ENCODE data around the gene CATSPERE. TPM values are rescaled to one million over a fixed set of nuclear protein-coding genes. Genes with fewer than 3 reads are reported as not detected.

Gene CATSPERE
- total and polyA plus RNA-seq, 4 experiments from 2014 or later, result 0.30 to 2.3 (median 1.4) TPM; not detected in 1

GRCh38 chr1:244439391-244440032, 21.6 kb upstream of the CATSPERE start:
- Mint-ChIP-seq H3K9me3 (no peaks in the 10 kb centered on the region), H3K4me3 (no peak overlapping the region), H3K4me1 (peaks cover 27 to 50% (median 41%) of the 10 kb centered on the region in 4 donors), H3K27ac (peak overlapping the region in 2 of 7 donors; percentile 22 to 75), H3K36me3 (peaks cover 16 to 39% of the 10 kb centered on the region in 2 donors), H3K27me3 (no peaks in the 10 kb centered on the region)
- Histone ChIP-seq H3K4me1 (ENCODE audit: insufficient read depth, low read length) (peaks cover 32% of the 10 kb centered on the region), H3K27ac (ENCODE audit: low read depth, low read length) (no peak overlapping the region), H3K4me3 (ENCODE audit: low read length in 2 of 2) (no peak overlapping the region), H3K9me3 (ENCODE audit: control insufficient read depth in 1 of 2, low read length in 2 of 2) (no peaks in the 10 kb centered on the region), H3K36me3 (ENCODE audit: insufficient read depth, low read length) (peaks cover 19% of the 10 kb centered on the region), H3K27me3 (ENCODE audit: insufficient read depth, low read length) (no peaks in the 10 kb centered on the region)
- CTCF ChIA-PET (ENCODE audit: partially characterized antibody), result no interaction called here
- POLR2A ChIA-PET (ENCODE audit: partially characterized antibody), result no interaction called here
- DNase-seq, result no peak
- intact Hi-C loops (cut with micrococcal nuclease), result no loop called here

- H3K9me3 ChIP-seq (ENCODE audit: control insufficient read depth in 1 of 2, low read length in 2 of 2), result no peaks in the 10 kb centered on the region
- ChIA-PET POLR2A (ENCODE audit: partially characterized antibody) (no interaction called here), CTCF (ENCODE audit: partially characterized antibody) (no interaction called here)
- DNase-seq, result no peak
- peaks cover 64% of the 10 kb centered on the region for H3K4me1 ChIP-seq (ENCODE audit: insufficient read depth, low read length)
- no peaks in the 10 kb centered on the region for H3K9me3 Mint-ChIP-seq
- peaks cover 47 to 69% (median 60%) of the 10 kb centered on the region in 4 donors for H3K4me1 Mint-ChIP-seq
- no peak overlapping the region for H3K27ac Mint-ChIP-seq
- no peaks in the 10 kb centered on the region for H3K27me3 ChIP-seq (ENCODE audit: insufficient read depth, low read length)
- intact Hi-C loops (cut with micrococcal nuclease), result no loop called here
- H3K27ac ChIP-seq (ENCODE audit: low read depth, low read length), result no peak overlapping the region
- peaks cover 6 to 22% of the 10 kb centered on the region in 2 donors for H3K36me3 Mint-ChIP-seq
- H3K4me3 ChIP-seq (ENCODE audit: low read length in 2 of 2), result no peak overlapping the region
- no peaks in the 10 kb centered on the region for H3K36me3 ChIP-seq (ENCODE audit: insufficient read depth, low read length)
- no peak overlapping the region for H3K4me3 Mint-ChIP-seq
- H3K27me3 Mint-ChIP-seq, result no peaks in the 10 kb centered on the region
Observed at GRCh38 chr1:244442850-244443249, 18.2 kb upstream of the CATSPERE start.

- no peaks in the 10 kb centered on the region for H3K27me3 Mint-ChIP-seq
- intact Hi-C loops (cut with micrococcal nuclease), result no loop called here
- no peak overlapping the region for H3K4me3 ChIP-seq (ENCODE audit: low read length in 2 of 2)
- peaks cover 72% of the 10 kb centered on the region for H3K4me1 ChIP-seq (ENCODE audit: insufficient read depth, low read length)
- H3K9me3 ChIP-seq (ENCODE audit: control insufficient read depth in 1 of 2, low read length in 2 of 2), result no peaks in the 10 kb centered on the region
- H3K27ac Mint-ChIP-seq, result peak overlapping the region in 4 of 7 donors; percentile 3 to 67 (median 37)
- peaks cover 14 to 28% of the 10 kb centered on the region in 2 donors for H3K36me3 Mint-ChIP-seq
- CTCF ChIA-PET (ENCODE audit: partially characterized antibody), result interaction anchor here (1.1 kb wide), 1 partner anchor 16 kb away, joined by 3 read pairs; the partner anchor contains the start of gene CATSPERE
- peaks cover 50 to 68% (median 62%) of the 10 kb centered on the region in 4 donors for H3K4me1 Mint-ChIP-seq
- H3K9me3 Mint-ChIP-seq, result no peaks in the 10 kb centered on the region
- H3K27ac ChIP-seq (ENCODE audit: low read depth, low read length), result no peak overlapping the region
- POLR2A ChIA-PET (ENCODE audit: partially characterized antibody), result no interaction called here
- no peak for DNase-seq
- H3K4me3 Mint-ChIP-seq, result peak overlapping the region in 3 of 8 donors; percentile 1 to 40 (median 18)
- no peaks in the 10 kb centered on the region for H3K36me3 ChIP-seq (ENCODE audit: insufficient read depth, low read length)
- H3K27me3 ChIP-seq (ENCODE audit: insufficient read depth, low read length), result no peaks in the 10 kb centered on the region
Observed at GRCh38 chr1:244444854-244445253, 16.2 kb upstream of the CATSPERE start.

GRCh38 chr1:244445320-244446181, 15.5 kb upstream of the CATSPERE start:
- intact Hi-C loops (cut with micrococcal nuclease), result no loop called here
- H3K4me1 ChIP-seq (ENCODE audit: insufficient read depth, low read length), result peaks cover 76% of the 10 kb centered on the region
- H3K36me3 Mint-ChIP-seq, result peaks cover 17 to 35% of the 10 kb centered on the region in 2 donors
- no peak for DNase-seq
- peak overlapping the region in 4 of 8 donors; percentile 4 to 70 (median 30) for H3K4me3 Mint-ChIP-seq
- POLR2A ChIA-PET (ENCODE audit: partially characterized antibody), result interaction anchor here (0.6 kb wide), 1 partner anchor 30 kb away, joined by 3 read pairs; no protein-coding TSS in a partner anchor
- H3K27me3 ChIP-seq (ENCODE audit: insufficient read depth, low read length), result no peaks in the 10 kb centered on the region
- no peaks in the 10 kb centered on the region for H3K9me3 Mint-ChIP-seq
- H3K9me3 ChIP-seq (ENCODE audit: control insufficient read depth in 1 of 2, low read length in 2 of 2), result no peaks in the 10 kb centered on the region
- H3K4me1 Mint-ChIP-seq, result peaks cover 54 to 71% (median 64%) of the 10 kb centered on the region in 4 donors
- H3K27ac Mint-ChIP-seq, result peak overlapping the region; percentile 44 to 85 (median 67)
- CTCF ChIA-PET (ENCODE audit: partially characterized antibody), result no interaction called here
- no peak overlapping the region for H3K4me3 ChIP-seq (ENCODE audit: low read length in 2 of 2)
- no peak overlapping the region for H3K27ac ChIP-seq (ENCODE audit: low read depth, low read length)
- H3K27me3 Mint-ChIP-seq, result no peaks in the 10 kb centered on the region
- no peaks in the 10 kb centered on the region for H3K36me3 ChIP-seq (ENCODE audit: insufficient read depth, low read length)

- Mint-ChIP-seq H3K36me3 (peaks cover 17 to 38% of the 10 kb centered on the region in 2 donors), H3K9me3 (no peaks in the 10 kb centered on the region), H3K4me3 (peak overlapping the region in 4 of 8 donors; percentile 0 to 57 (median 32)), H3K27me3 (no peaks in the 10 kb centered on the region), H3K27ac (peak overlapping the region in 1 of 7 donors; percentile 85), H3K4me1 (peaks cover 55 to 74% (median 66%) of the 10 kb centered on the region in 4 donors)
- DNase-seq, result no peak
- Histone ChIP-seq H3K27ac (ENCODE audit: low read depth, low read length) (no peak overlapping the region), H3K4me3 (ENCODE audit: low read length in 2 of 2) (no peak overlapping the region), H3K27me3 (ENCODE audit: insufficient read depth, low read length) (no peaks in the 10 kb centered on the region), H3K36me3 (ENCODE audit: insufficient read depth, low read length) (no peaks in the 10 kb centered on the region), H3K4me1 (ENCODE audit: insufficient read depth, low read length) (peaks cover 76% of the 10 kb centered on the region), H3K9me3 (ENCODE audit: control insufficient read depth in 1 of 2, low read length in 2 of 2) (no peaks in the 10 kb centered on the region)
- CTCF ChIA-PET (ENCODE audit: partially characterized antibody), result no interaction called here
- intact Hi-C loops (cut with micrococcal nuclease), result no loop called here
- POLR2A ChIA-PET (ENCODE audit: partially characterized antibody), result interaction anchor here (1.8 kb wide), 1 partner anchor 14 kb away, joined by 7 read pairs; the partner anchor contains the start of gene CATSPERE
Observed at GRCh38 chr1:244447024-244447423, 14.0 kb upstream of the CATSPERE start.

- Mint-ChIP-seq H3K27me3 (no peaks in the 10 kb centered on the region), H3K27ac (peak overlapping the region in 2 of 7 donors; percentile 13 to 85), H3K9me3 (no peaks in the 10 kb centered on the region), H3K36me3 (peaks cover 17 to 38% of the 10 kb centered on the region in 2 donors), H3K4me1 (peaks cover 55 to 73% (median 66%) of the 10 kb centered on the region in 4 donors), H3K4me3 (peak overlapping the region in 3 of 8 donors; percentile 20 to 57 (median 41))
- Histone ChIP-seq H3K4me1 (ENCODE audit: insufficient read depth, low read length) (peaks cover 75% of the 10 kb centered on the region), H3K4me3 (ENCODE audit: low read length in 2 of 2) (no peak overlapping the region), H3K36me3 (ENCODE audit: insufficient read depth, low read length) (no peaks in the 10 kb centered on the region), H3K9me3 (ENCODE audit: control insufficient read depth in 1 of 2, low read length in 2 of 2) (no peaks in the 10 kb centered on the region), H3K27me3 (ENCODE audit: insufficient read depth, low read length) (no peaks in the 10 kb centered on the region), H3K27ac (ENCODE audit: low read depth, low read length) (no peak overlapping the region)
- intact Hi-C loops (cut with micrococcal nuclease), result no loop called here
- POLR2A ChIA-PET (ENCODE audit: partially characterized antibody), result interaction anchor here (1.8 kb wide), 1 partner anchor 14 kb away, joined by 7 read pairs; the partner anchor contains the start of gene CATSPERE
- DNase-seq, result no peak
- CTCF ChIA-PET (ENCODE audit: partially characterized antibody), result no interaction called here
Observed at GRCh38 chr1:244447552-244447951, 13.5 kb upstream of the CATSPERE start.

All from CD4-positive, alpha-beta memory T cell (primary cell).